VCaP (cell line): ENCODE data around the gene DHRS9.

ENCODE experiments used
- H3K27ac ChIP-seq: fragments of 450-650 bp; 2 replicates; pipeline ENCODE4 v1.5.1; 2017
- TF ChIP-seq, protein P1 (sequence below): fragments of 450-650 bp; conservative IDR thresholded peaks from 2 replicates; pipeline ENCODE4 v1.5.1; 2017; ENCODE audit warnings: mild to moderate bottlenecking, moderate library complexity

DHRS9 gene

DNA sequence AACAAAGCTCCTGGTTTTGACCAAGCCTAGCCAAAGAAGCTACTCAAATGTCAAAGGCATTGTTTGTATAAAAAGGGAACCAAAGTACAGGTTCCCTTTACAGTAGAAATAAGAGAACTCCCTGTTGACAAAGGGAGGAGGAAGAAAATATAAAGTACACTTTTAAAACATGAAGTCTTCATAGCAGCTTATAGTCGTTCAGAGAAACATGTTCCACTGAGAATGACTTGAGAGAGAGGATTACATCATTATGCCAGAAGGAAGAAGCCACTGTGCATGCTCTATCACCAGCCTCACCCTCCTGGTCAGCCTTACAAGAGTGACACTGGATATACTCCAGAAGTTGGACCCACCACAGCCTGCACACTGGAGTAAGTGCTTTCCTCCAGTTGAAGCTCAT lies 2.5 kb upstream of the DHRS9 start:
- no peak overlapping the region for H3K27ac ChIP-seq
- TF ChIP-seq, protein P1, sequence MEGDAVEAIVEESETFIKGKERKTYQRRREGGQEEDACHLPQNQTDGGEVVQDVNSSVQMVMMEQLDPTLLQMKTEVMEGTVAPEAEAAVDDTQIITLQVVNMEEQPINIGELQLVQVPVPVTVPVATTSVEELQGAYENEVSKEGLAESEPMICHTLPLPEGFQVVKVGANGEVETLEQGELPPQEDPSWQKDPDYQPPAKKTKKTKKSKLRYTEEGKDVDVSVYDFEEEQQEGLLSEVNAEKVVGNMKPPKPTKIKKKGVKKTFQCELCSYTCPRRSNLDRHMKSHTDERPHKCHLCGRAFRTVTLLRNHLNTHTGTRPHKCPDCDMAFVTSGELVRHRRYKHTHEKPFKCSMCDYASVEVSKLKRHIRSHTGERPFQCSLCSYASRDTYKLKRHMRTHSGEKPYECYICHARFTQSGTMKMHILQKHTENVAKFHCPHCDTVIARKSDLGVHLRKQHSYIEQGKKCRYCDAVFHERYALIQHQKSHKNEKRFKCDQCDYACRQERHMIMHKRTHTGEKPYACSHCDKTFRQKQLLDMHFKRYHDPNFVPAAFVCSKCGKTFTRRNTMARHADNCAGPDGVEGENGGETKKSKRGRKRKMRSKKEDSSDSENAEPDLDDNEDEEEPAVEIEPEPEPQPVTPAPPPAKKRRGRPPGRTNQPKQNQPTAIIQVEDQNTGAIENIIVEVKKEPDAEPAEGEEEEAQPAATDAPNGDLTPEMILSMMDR, result no peak

DNA sequence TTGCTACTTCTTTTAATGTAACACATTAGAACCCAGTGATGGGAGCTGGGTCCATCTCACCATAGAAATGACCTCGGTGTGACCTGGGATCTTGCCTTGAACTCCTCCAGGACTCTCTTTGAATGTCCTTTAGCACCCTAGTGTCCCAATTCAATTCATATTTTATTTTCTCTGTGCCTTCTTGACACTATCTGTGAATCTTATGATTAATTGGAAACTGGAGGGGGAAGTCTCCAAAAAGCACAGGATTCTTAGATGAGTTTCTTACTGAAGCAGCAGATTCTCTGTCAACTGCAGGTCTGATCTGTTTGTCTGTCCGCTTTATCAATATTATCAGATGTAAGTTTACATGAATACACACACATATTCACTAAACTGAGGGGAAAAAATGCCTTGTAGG lies 470 bp downstream of the DHRS9 start:
- TF ChIP-seq, protein P1, result no peak
- H3K27ac ChIP-seq, result no peak overlapping the region

DNA sequence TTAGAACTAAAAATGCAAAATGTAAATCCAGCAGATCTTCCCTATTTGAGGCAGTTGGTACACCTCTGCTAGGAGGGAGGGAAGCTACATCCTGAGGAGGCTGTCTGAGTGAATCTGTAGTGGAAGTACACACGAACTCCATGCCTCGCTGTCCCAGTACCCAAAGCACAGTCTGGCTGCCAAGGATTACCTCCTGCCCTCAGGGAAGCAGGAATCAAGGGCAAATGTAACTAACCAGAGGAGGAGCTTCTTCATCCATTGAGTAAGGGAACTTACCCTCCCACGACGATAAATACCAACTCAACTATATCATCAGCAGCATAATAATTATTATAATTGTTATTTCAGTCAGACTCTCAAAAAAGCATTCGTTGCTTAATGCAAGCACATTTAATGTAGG lies 2.1 kb downstream of the DHRS9 start:
- TF ChIP-seq, protein P1, result no peak
- no peak overlapping the region for H3K27ac ChIP-seq

DNA sequence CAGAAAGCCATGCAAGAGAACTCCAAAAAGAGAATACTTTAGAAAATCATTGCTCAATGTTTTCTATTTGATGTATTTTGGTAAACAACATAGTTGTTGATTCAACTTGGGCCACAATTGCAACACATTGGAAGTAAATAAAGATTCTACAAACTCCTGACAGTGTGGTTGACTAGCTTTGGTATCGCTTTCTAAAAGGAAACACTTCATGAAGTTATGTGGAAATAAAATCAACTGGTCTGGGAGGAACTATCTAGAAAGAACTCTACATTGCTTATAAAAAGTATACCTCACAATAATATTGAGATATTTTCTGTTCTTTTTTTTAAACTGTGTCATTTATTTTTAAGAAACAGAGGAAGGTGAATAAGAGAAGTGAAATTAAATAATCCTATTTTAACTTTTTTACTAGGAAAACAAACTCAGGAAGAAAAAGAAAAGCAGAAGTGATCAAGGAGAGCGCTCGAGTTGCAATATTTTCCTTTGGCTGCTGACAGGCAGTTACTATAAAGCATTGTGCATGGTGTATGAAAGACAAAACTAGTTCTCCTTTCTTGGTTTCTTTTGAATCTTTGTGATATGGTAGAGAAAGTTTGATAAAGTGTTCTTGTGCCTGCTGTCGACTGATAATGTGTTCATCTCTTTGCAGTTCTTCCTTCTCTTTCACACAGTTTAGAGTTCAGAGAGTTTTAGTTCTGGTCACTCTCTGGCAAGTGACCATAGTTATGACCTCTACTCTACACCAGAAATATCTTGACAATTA lies 3.0 kb downstream of the DHRS9 start:
- TF ChIP-seq, protein P1, result no peak
- no peak overlapping the region for H3K27ac ChIP-seq

DNA sequence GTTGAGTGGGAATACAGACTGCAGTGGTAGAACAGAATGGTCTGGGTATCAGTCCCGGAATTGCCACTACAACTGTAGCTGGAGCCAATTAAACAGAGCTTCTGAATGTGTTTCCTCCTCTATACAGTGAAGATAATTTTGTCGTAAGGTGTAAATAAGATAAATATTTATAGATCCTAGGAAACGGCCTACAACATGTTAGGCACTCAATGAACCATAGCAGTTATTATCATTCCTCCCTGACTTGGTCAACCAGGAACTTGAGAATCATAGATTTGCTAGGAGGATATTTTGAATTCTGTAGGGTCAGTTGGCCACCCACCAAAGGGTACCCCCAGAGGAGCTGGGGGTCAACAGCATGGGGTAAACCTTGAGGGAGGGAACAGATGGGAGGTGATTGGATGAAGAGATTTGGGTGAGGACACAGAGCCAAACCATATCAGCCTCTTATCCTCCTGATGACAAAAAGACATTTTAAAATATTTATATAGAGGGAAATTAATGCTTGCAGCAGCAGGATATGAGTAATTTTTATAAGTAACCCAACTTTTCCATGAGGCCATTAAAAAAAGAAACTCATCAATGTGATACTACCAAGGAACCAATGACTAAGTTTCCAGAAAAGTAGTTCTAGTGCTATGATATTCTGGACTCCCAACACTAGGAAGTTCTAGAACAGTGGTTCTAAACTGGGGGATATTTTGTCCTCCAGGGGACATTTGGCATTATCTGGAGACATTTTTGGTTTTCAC lies 4.0 kb downstream of the DHRS9 start:
- no peak overlapping the region for H3K27ac ChIP-seq
- TF ChIP-seq, protein P1, result no peak

DNA sequence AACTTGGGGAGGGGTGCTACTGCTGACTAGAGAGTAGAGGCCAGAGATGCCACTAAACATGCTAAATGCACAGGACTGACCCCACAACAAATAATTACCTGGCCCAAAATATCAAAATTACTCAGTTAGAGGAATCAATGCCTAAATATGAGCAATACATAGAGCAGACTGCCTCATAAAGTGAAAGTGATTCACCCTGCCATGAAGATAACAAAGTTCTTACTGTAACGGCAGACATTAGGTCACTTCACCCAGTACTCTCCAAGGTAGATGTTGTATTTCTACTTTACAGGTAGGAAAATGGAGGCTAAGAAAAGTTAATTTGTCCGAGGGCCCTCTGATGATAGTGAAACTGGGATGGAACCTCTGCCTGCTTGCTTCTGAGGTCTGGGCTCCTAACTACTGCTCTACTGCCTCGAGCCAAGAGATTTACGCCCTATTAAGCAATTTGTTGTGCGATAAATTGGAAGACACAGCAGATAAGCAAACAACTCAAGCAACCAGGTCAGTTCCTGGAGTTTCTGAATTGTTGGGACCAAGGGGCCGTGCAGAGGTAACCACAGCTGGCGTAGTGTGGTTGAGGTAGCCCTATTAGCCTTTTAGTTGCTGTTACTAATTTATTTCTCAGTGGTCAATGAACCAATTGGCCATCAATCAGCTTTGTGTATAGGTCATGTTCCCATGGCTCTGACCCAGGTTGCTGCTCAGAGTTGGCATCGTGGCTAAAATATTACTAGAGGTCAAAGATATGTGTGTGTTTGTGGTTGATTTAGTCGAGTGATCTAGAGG lies 4.8 kb downstream of the DHRS9 start:
- TF ChIP-seq, protein P1, result no peak
- no peak overlapping the region for H3K27ac ChIP-seq

DNA sequence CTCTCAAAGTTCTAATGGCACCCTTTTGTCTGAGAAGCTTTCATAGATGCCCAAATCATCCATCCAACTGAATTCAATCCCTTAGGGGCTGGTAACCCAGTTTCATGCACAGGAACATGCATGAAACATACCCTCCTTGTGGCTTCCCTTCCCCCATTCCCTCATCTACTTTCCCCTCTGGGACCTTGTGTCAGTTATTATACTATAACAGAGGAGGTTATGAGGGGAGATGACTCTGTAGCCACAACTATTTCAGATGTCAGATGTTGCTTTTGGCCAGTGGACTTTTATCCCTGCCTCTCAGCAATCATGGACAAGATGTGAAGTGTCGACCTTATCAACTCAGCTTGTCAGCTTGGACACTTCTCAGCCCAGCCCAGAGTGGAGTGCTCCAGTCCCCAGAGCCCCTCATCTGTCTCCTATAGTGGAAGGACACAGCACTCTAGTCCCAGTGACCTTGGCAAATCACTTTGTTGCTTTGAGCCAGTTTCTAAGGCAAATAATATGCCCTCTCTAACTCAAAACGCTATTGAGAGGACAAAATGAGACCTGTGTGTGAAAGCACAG lies 8.4 kb downstream of the DHRS9 start:
- no peak overlapping the region for H3K27ac ChIP-seq
- TF ChIP-seq, protein P1, result no peak
